Measurements from ENCODE around the gene USP32.

Gene USP32

DNA sequence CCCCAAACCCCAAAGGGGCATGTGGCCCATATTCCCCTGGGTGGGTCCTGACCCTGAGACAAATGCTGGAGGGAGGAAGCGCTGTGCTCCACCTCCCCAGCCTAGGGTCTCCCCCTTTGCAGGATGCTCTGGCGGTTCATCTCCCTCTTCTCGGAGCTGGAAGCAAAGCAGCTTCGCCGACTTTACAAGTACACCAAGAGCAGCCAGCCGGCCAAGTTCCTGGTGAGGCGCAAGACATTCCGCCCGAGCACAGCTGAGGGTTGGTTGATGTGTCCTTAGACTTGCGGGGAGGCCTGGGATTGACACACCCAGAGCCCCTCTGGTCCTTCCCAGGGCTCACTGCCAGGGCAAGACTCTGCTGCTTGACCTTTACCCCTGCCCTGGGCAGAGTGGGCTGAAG lies 34.7 kb upstream of the USP32 start:
- H3K9me3 ChIP-seq (ENCODE audit: low read length) = no peaks in the 10 kb centered on the region
- no peak overlapping the region for H3K9ac ChIP-seq (ENCODE audit: low read length)
- no peaks in the 10 kb centered on the region for H3F3A ChIP-seq (ENCODE audit: insufficient read depth, low read length)
- H3K36me3 ChIP-seq (ENCODE audit: insufficient read depth, low read length) = no peaks in the 10 kb centered on the region; the same call in 1 of the 2 replicates
- H4K20me1 ChIP-seq (ENCODE audit: insufficient read depth, low read length) = no peaks in the 10 kb centered on the region
- no peak overlapping the region for H3K27ac ChIP-seq (ENCODE audit: low read depth, low read length, poor library complexity, severe bottlenecking)
- H3K4me1 ChIP-seq (ENCODE audit: insufficient read depth, low read length, severe bottlenecking) = peaks cover 9% of the 10 kb centered on the region
- no peak overlapping the region for H3K4me2 ChIP-seq (ENCODE audit: low read length)
- H3K9me2 ChIP-seq (ENCODE audit: low read depth, low read length) = no peaks in the 10 kb centered on the region
- peaks cover 8% of the 10 kb centered on the region for H3K27me3 ChIP-seq (ENCODE audit: insufficient read depth, low read length)
- no peak for TF ChIP-seq EZH2 (IDR thresholded peaks at IDR 0.05; ENCODE audit: borderline replicate concordance, low read length)
- TF ChIP-seq, protein P1, sequence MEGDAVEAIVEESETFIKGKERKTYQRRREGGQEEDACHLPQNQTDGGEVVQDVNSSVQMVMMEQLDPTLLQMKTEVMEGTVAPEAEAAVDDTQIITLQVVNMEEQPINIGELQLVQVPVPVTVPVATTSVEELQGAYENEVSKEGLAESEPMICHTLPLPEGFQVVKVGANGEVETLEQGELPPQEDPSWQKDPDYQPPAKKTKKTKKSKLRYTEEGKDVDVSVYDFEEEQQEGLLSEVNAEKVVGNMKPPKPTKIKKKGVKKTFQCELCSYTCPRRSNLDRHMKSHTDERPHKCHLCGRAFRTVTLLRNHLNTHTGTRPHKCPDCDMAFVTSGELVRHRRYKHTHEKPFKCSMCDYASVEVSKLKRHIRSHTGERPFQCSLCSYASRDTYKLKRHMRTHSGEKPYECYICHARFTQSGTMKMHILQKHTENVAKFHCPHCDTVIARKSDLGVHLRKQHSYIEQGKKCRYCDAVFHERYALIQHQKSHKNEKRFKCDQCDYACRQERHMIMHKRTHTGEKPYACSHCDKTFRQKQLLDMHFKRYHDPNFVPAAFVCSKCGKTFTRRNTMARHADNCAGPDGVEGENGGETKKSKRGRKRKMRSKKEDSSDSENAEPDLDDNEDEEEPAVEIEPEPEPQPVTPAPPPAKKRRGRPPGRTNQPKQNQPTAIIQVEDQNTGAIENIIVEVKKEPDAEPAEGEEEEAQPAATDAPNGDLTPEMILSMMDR (IDR thresholded peaks at IDR 0.05; ENCODE audit: low read length) = no peak
- no peaks in the 10 kb centered on the region for H3K79me2 ChIP-seq (ENCODE audit: insufficient read depth, low read length)
- no peak overlapping the region for H3K4me3 ChIP-seq (ENCODE audit: low read depth, low read length, poor library complexity, severe bottlenecking)
- no peak overlapping the region for H2AFZ ChIP-seq (ENCODE audit: low read length)

DNA sequence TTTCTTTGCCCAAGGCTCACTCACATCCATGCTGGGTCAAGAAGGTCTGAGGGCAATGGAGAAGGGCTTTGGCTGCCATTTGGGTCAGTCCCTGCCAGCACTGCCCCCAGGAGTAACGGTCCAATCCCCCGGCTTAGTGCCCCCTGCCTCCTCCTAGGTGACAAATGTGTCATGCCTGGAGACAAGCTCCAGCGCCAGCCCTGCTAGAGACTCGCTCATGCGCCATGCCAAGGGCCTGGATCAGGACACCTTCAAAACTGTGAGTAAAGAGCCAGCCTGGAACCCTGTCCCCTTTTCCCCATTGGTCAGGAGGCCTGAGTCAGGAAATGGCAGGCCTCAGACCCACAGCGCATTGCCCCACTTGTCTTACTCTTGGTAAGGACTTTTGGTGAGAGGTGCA lies 33.7 kb upstream of the USP32 start:
- no peaks in the 10 kb centered on the region; the same call in 1 of the 2 replicates for H3K36me3 ChIP-seq (ENCODE audit: insufficient read depth, low read length)
- H3K79me2 ChIP-seq (ENCODE audit: insufficient read depth, low read length) = no peaks in the 10 kb centered on the region
- H3K9me2 ChIP-seq (ENCODE audit: low read depth, low read length) = no peaks in the 10 kb centered on the region
- H3K27ac ChIP-seq (ENCODE audit: low read depth, low read length, poor library complexity, severe bottlenecking) = no peak overlapping the region
- peaks cover 16% of the 10 kb centered on the region for H3K4me1 ChIP-seq (ENCODE audit: insufficient read depth, low read length, severe bottlenecking)
- no peak overlapping the region for H2AFZ ChIP-seq (ENCODE audit: low read length)
- H3K9me3 ChIP-seq (ENCODE audit: low read length) = no peaks in the 10 kb centered on the region
- H3K4me3 ChIP-seq (ENCODE audit: low read depth, low read length, poor library complexity, severe bottlenecking) = no peak overlapping the region
- no peaks in the 10 kb centered on the region for H3F3A ChIP-seq (ENCODE audit: insufficient read depth, low read length)
- peaks cover 5% of the 10 kb centered on the region for H3K27me3 ChIP-seq (ENCODE audit: insufficient read depth, low read length)
- TF ChIP-seq EZH2 (IDR thresholded peaks at IDR 0.05; ENCODE audit: borderline replicate concordance, low read length) = no peak
- TF ChIP-seq, protein P1 (IDR thresholded peaks at IDR 0.05; ENCODE audit: low read length) = no peak
- no peak overlapping the region for H3K4me2 ChIP-seq (ENCODE audit: low read length)
- no peak overlapping the region for H3K9ac ChIP-seq (ENCODE audit: low read length)
- H4K20me1 ChIP-seq (ENCODE audit: insufficient read depth, low read length) = no peaks in the 10 kb centered on the region

DNA sequence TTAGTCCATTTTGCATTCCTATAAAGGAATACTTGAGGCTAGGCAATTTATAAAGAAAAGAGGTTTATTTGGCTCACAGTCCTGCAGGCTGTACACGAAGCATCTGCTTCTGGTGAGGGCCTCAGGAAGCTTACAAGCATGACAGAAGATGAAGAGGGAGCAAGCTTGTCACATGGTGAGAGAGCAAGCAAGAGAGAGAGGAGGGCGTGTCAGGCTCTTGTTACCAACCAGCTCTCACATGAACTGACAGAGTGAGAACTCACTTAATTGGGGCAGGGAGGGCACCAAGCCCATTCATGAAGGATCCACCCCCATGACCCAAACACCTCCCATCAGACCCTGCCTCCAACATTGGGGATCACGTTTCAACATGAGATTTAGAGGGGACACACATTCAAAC lies 31.9 kb upstream of the USP32 start:
- Histone ChIP-seq H4K20me1 (ENCODE audit: insufficient read depth, low read length) (no peaks in the 10 kb centered on the region), H3K9me3 (ENCODE audit: low read length) (no peaks in the 10 kb centered on the region), H3K27me3 (ENCODE audit: insufficient read depth, low read length) (peaks cover 5% of the 10 kb centered on the region; the same call in 1 of the 2 replicates), H3K36me3 (ENCODE audit: insufficient read depth, low read length) (no peaks in the 10 kb centered on the region; the same call in 1 of the 2 replicates), H3K9me2 (ENCODE audit: low read depth, low read length) (no peaks in the 10 kb centered on the region), H2AFZ (ENCODE audit: low read length) (no peak overlapping the region), H3K4me2 (ENCODE audit: low read length) (no peak overlapping the region), H3K4me3 (ENCODE audit: low read depth, low read length, poor library complexity, severe bottlenecking) (no peak overlapping the region), H3K4me1 (ENCODE audit: insufficient read depth, low read length, severe bottlenecking) (peaks cover 16% of the 10 kb centered on the region), H3K9ac (ENCODE audit: low read length) (no peak overlapping the region), H3K79me2 (ENCODE audit: insufficient read depth, low read length) (no peaks in the 10 kb centered on the region), H3F3A (ENCODE audit: insufficient read depth, low read length) (no peaks in the 10 kb centered on the region), H3K27ac (ENCODE audit: low read depth, low read length, poor library complexity, severe bottlenecking) (no peak overlapping the region)
- TF ChIP-seq, protein P1 (IDR thresholded peaks at IDR 0.05; ENCODE audit: low read length) = no peak
- TF ChIP-seq EZH2 (IDR thresholded peaks at IDR 0.05; ENCODE audit: borderline replicate concordance, low read length) = no peak

All from OCI-LY1 (cell line).